Measurements from ENCODE around the gene PPFIBP2.

GRCh38 chr11:7591107-7591894, 77.5 kb downstream of the PPFIBP2 start:
- no peak for TF ChIP-seq CTCF (IDR thresholded peaks at IDR 0.05; ENCODE audit: low read length)
- no peak for TF ChIP-seq EZH2 (IDR thresholded peaks at IDR 0.05; ENCODE audit: borderline replicate concordance, low read length)
